H1 (cell line): ENCODE measurements around the gene PCYT1A. TPM values are rescaled to one million over a fixed set of nuclear protein-coding genes. Genes with fewer than 3 reads are reported as not detected.

Experiments used
- CTCF ChIA-PET: fragments of 300-600 bp; sonication (Branson Sonifier 250); formaldehyde crosslinking; loops from one replicate; lab custom pipeline; 2021; ENCODE audit not compliant: partially characterized antibody; lab: Charles Lee
- POLR2A ChIA-PET: fragments of 300-600 bp; sonication (Branson Sonifier 250); formaldehyde crosslinking; loops from one replicate; lab custom pipeline; 2021; ENCODE audit warnings: inconsistent platforms; ENCODE audit not compliant: partially characterized antibody; lab: Charles Lee
- DNase-seq, 2 experiments: peaks; one replicate each; pipeline versions ENCODE4 v3.0.0 to v3.0.0-alpha.2; 2010 to 2022; ENCODE audit warnings: low spot score in 2 of 2, low read depth in 1 of 2, mixed read lengths in 1 of 2
- FAIRE-seq: peaks from 2 replicates; lab custom pipeline; 2011; peaks lifted over from hg19 to GRCh38; lab: Jason Lieb, UNC
- H2AFZ ChIP-seq: 2 replicates; pipeline ENCODE4 v1.8.1; 2012; ENCODE audit warnings: low read length, inconsistent platforms
- H2AK5ac ChIP-seq: 2 replicates; pipeline ENCODE4 v1.6.1; 2013; ENCODE audit warnings: low read depth, low read length
- H2BK120ac ChIP-seq: replicated peaks from 2 replicates; pipeline ENCODE3; 2013; ENCODE audit warnings: low read depth, low read length, inconsistent platforms
- H2BK12ac ChIP-seq: 2 replicates; pipeline ENCODE4 v1.6.1; 2013; ENCODE audit warnings: low read depth, low read length
- H2BK15ac ChIP-seq: 2 replicates; pipeline ENCODE4 v1.6.1; 2013; ENCODE audit warnings: low read length
- H2BK20ac ChIP-seq: 2 replicates; pipeline ENCODE4 v1.6.1; 2013; ENCODE audit warnings: low read length
- H2BK5ac ChIP-seq: 2 replicates; pipeline ENCODE4 v1.6.1; 2013; ENCODE audit warnings: low read depth, low read length
- H3K14ac ChIP-seq: 2 replicates; pipeline ENCODE4 v1.6.1; 2013; ENCODE audit warnings: inconsistent platforms; ENCODE audit not compliant: insufficient read length
- H3K18ac ChIP-seq: 2 replicates; pipeline ENCODE4 v1.6.1; 2013; ENCODE audit warnings: low read length; ENCODE audit errors: extremely low read depth
- H3K23ac ChIP-seq: 2 replicates; pipeline ENCODE4 v1.6.1; 2013; ENCODE audit warnings: inconsistent platforms; ENCODE audit not compliant: insufficient read length
- H3K23me2 ChIP-seq: 2 replicates; pipeline ENCODE4 v1.6.1; 2013; ENCODE audit warnings: low read depth, low read length
- H3K27ac ChIP-seq: 2 replicates; pipeline ENCODE4 v1.6.1; 2011; ENCODE audit warnings: low read depth, low read length, inconsistent platforms
- H3K27me3 ChIP-seq, 4 experiments: replicated peaks in 1 of 4; 1 replicate in 1 of 4; 2 replicates in 3 of 4; pipeline versions ENCODE4 v1.6.1 to v1.8.1; 2011 to 2013; ENCODE audit warnings: low read length in 3 of 4, mild to moderate bottlenecking in 3 of 4, inconsistent platforms in 2 of 4, mixed read lengths in 2 of 4, moderate library complexity in 1 of 4; ENCODE audit not compliant: control insufficient read depth in 3 of 4, insufficient read depth in 3 of 4; ENCODE audit errors: extremely low read depth in 1 of 4
- H3K36me3 ChIP-seq, 4 experiments: 2 replicates each; pipeline versions ENCODE4 v1.6.1 to v1.8.1; 2011 to 2013; ENCODE audit warnings: mild to moderate bottlenecking in 4 of 4, low read length in 3 of 4, moderate library complexity in 2 of 4, control low read depth in 1 of 4, inconsistent platforms in 1 of 4; ENCODE audit not compliant: insufficient read depth in 4 of 4, control insufficient read depth in 2 of 4
- H3K4ac ChIP-seq: replicated peaks from 2 replicates; pipeline ENCODE3; 2013; ENCODE audit warnings: low read length, low read depth, mixed read lengths, inconsistent platforms; ENCODE audit not compliant: insufficient read length
- H3K4me1 ChIP-seq, 4 experiments: replicated peaks in 1 of 4; 1 replicate in 1 of 4; 2 replicates in 3 of 4; pipeline versions ENCODE4 v1.6.1 to v1.8.1; 2011 to 2013; ENCODE audit warnings: low read length in 3 of 4, inconsistent platforms in 2 of 4, mixed read lengths in 1 of 4; ENCODE audit not compliant: insufficient read depth in 4 of 4, control insufficient read depth in 3 of 4
- H3K4me2 ChIP-seq, 2 experiments: 2 replicates each; pipeline versions ENCODE4 v1.6.1 to v1.8.1; 2011 to 2013; ENCODE audit warnings: low read depth in 2 of 2, low read length in 2 of 2, control low read depth in 1 of 2, inconsistent platforms in 1 of 2, mild to moderate bottlenecking in 1 of 2; ENCODE audit not compliant: insufficient read depth in 1 of 2
- H3K4me3 ChIP-seq, 4 experiments: fragments of 200-600, 300-600 bp in 1 of 4; sonication (generic), shearing (Covaris generic), sonication (Bioruptor Twin) in 1 of 4; 2 replicates each; pipeline versions ENCODE4 v1.5.1 to v1.8.1; 2011 to 2016; ENCODE audit warnings: low read length in 4 of 4, low read depth in 3 of 4, control low read depth in 2 of 4, inconsistent platforms in 2 of 4, mild to moderate bottlenecking in 2 of 4, mixed read lengths in 1 of 4, moderate library complexity in 1 of 4; ENCODE audit not compliant: insufficient read depth in 2 of 4; ENCODE audit errors: extremely low read depth in 1 of 4
- H3K56ac ChIP-seq: replicated peaks from 2 replicates; pipeline ENCODE3; 2013; ENCODE audit warnings: low read depth, mild to moderate bottlenecking, mixed read lengths, low read length, inconsistent platforms; ENCODE audit not compliant: insufficient read length
- H3K79me1 ChIP-seq: 2 replicates; pipeline ENCODE4 v1.6.1; 2013; ENCODE audit warnings: low read depth, low read length, control low read depth
- H3K79me2 ChIP-seq, 2 experiments: 2 replicates each; pipeline versions ENCODE4 v1.6.1 to v1.8.1; 2012 to 2013; ENCODE audit warnings: low read length in 2 of 2, mild to moderate bottlenecking in 2 of 2, inconsistent platforms in 1 of 2; ENCODE audit not compliant: insufficient read depth in 2 of 2, control insufficient read depth in 1 of 2
- H3K9ac ChIP-seq, 4 experiments: replicated peaks in 1 of 4; 1 replicate in 1 of 4; 2 replicates in 3 of 4; pipeline versions ENCODE4 v1.6.1 to v1.8.1; 2011 to 2013; ENCODE audit warnings: low read depth in 3 of 4, low read length in 3 of 4, control low read depth in 2 of 4, mild to moderate bottlenecking in 2 of 4, moderate library complexity in 2 of 4, inconsistent platforms in 1 of 4; ENCODE audit errors: extremely low read depth in 1 of 4
- H3K9me3 ChIP-seq, 2 experiments: 2 replicates each; pipeline versions ENCODE4 v1.6.1 to v1.8.1; 2012 to 2013; ENCODE audit warnings: mild to moderate bottlenecking in 2 of 2, moderate library complexity in 2 of 2, control low read depth in 1 of 2, inconsistent platforms in 1 of 2, low read depth in 1 of 2, low read length in 1 of 2, mixed read lengths in 1 of 2; ENCODE audit not compliant: insufficient read depth in 2 of 2
- H4K20me1 ChIP-seq, 2 experiments: replicated peaks in 1 of 2; 2 replicates each; pipeline versions ENCODE3 to v1.8.1; 2011 to 2013; ENCODE audit warnings: inconsistent platforms in 2 of 2, low read length in 2 of 2, mild to moderate bottlenecking in 1 of 2; ENCODE audit not compliant: insufficient read depth in 2 of 2, control insufficient read depth in 1 of 2
- H4K5ac ChIP-seq: 2 replicates; pipeline ENCODE4 v1.6.1; 2013; ENCODE audit warnings: low read length, low read depth, mixed read lengths, inconsistent platforms; ENCODE audit not compliant: insufficient read length
- H4K8ac ChIP-seq: 2 replicates; pipeline ENCODE4 v1.8.0; 2013; ENCODE audit warnings: mild to moderate bottlenecking, moderate library complexity, low read length, inconsistent platforms; ENCODE audit not compliant: insufficient read depth; ENCODE audit errors: extremely low read depth
- H4K91ac ChIP-seq: replicated peaks from 2 replicates; pipeline ENCODE3; 2013; ENCODE audit warnings: low read length, mixed read lengths, inconsistent platforms; ENCODE audit not compliant: insufficient read length
- CTBP2 ChIP-seq: IDR thresholded peaks from 2 replicates; pipeline ENCODE4 v1.7.0; 2011; ENCODE audit warnings: borderline replicate concordance, mild to moderate bottlenecking, moderate library complexity, mixed read lengths, low read length; ENCODE audit not compliant: insufficient read depth, insufficient read length
- E2F6 ChIP-seq: IDR thresholded peaks from 2 replicates; pipeline ENCODE4 v1.6.1; 2012; ENCODE audit warnings: inconsistent platforms
- JUN ChIP-seq: IDR thresholded peaks from 2 replicates; pipeline ENCODE4 v1.6.1; 2011; ENCODE audit warnings: low read depth, mild to moderate bottlenecking, improper control_type of control experiment, low read length
- NANOG ChIP-seq: IDR thresholded peaks from 2 replicates; pipeline ENCODE4 v1.6.1; 2011; ENCODE audit warnings: low read length, low read depth, mild to moderate bottlenecking, inconsistent platforms; ENCODE audit not compliant: insufficient read depth, poor library complexity, severe bottlenecking
- POLR2AphosphoS5 ChIP-seq: IDR thresholded peaks from 2 replicates; pipeline ENCODE4 v1.6.1; 2011; ENCODE audit warnings: low read depth, low read length
- RBBP5 ChIP-seq: IDR thresholded peaks from 2 replicates; pipeline ENCODE4 v1.7.1; 2012; ENCODE audit warnings: low read depth, mild to moderate bottlenecking, inconsistent platforms, low read length, moderate library complexity, borderline replicate concordance
- SAP30 ChIP-seq: fragments of 300-600 bp; sonication (generic); IDR thresholded peaks from 2 replicates; pipeline ENCODE4 v1.7.1; 2012; ENCODE audit warnings: low read length, moderate library complexity, mild to moderate bottlenecking, inconsistent platforms; ENCODE audit not compliant: insufficient read depth, insufficient replicate concordance
- SUZ12 ChIP-seq: fragments of 200-600 bp; sonication (generic); IDR thresholded peaks from 2 replicates; pipeline ENCODE4 v1.6.1; 2012; ENCODE audit warnings: mild to moderate bottlenecking, inconsistent platforms, low read length, moderate library complexity, mixed read lengths
- WGBS, 2 experiments: shearing (Covaris generic) in 1 of 2; methylation state at CpG; one replicate each; pipeline versions ENCODE4 v1.1.6 to v1.1.7; 2013 to 2015; ENCODE audit warnings: low lambda C conversion rate in 2 of 2, mixed read lengths in 2 of 2, inconsistent platforms in 1 of 2, low coverage in 1 of 2, missing lambda C conversion rate in 1 of 2; ENCODE audit not compliant: insufficient replicate concordance in 2 of 2, insufficient coverage in 1 of 2, insufficient read length in 1 of 2; ENCODE audit errors: extremely low coverage in 1 of 2, missing lambda C conversion rate in 1 of 2; 5-methylcytosine and 5-hydroxymethylcytosine counted together
- polyA plus RNA-seq, 7 experiments: library from polyadenylated mRNA; depleted of rRNA in 3 of 7; stranded (reverse) in 5 of 7; unstranded in 2 of 7; fragments of >200 nt in 5 of 7; fragments of 200-250 nt in 2 of 7; gene quantifications; 1 replicate in 5 of 7; 2 replicates in 1 of 7; 4 replicates in 1 of 7; pipeline versions ENCODE4 v1.2.1 to v1.2.3, GENCODE V29; 2011 to 2013; ENCODE audit warnings: missing spikeins in 2 of 7, mixed read lengths in 2 of 7
- total RNA-seq: library from RNA; stranded (reverse); fragmentation: NEBNext Ultra II Directional; extraction: Animal tissue kit (Norgen Biotek cat#: 25700); gene quantifications from 2 replicates; pipeline ENCODE4 v1.2.1, GENCODE V29; 2021
- TF ChIP-seq, protein P1 (sequence below), 3 experiments: IDR thresholded peaks; 1 replicate in 2 of 3; 2 replicates in 1 of 3; pipeline versions ENCODE4 v1.5.1 to v1.6.1; 2011; ENCODE audit warnings: low read length in 3 of 3, mild to moderate bottlenecking in 3 of 3, inconsistent platforms in 2 of 3, low read depth in 1 of 3, moderate library complexity in 1 of 3; ENCODE audit not compliant: insufficient read depth in 1 of 3; ENCODE audit errors: control extremely low read depth in 1 of 3

PCYT1A gene
- total and polyA plus RNA-seq, 2 of the 8 experiments (the other 6 are each of a cell fraction or from before 2014, with no cell fraction given) = 19.9 to 31.8 TPM

DNA sequence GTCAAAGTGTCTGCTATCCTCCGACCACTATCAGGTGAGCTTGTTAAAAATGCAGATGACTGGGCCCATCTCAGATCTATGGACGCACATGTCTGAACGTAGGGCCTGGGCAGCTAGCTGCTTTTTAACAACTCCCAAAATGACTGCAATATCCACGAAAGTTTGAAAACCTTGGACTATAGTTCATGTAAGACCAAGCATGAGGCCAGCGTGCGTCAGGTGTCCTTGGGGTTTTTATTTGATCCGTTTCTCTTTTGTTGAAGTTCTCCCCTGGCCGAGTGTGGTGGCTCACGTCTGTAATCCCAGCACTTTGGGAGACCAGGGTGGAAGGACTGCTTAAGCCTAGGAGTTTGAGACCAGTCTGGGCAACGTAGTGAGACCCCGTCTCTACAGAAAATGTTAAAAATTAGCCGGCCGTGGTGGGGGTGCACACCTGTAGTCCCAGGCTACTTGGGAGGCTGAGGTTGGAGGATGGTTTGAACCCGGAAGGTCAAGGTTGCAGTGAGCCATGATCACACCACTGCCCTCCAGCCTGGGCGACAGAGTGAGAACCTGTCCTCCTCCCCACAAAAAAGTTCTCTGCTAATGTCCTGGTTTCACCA is 61.7 kb downstream of the PCYT1A start:
- no peak overlapping the region for H4K5ac ChIP-seq
- no peak overlapping the region for H2BK12ac ChIP-seq
- H3K9ac ChIP-seq = no peak overlapping the region
- no peak overlapping the region for H2BK120ac ChIP-seq
- FAIRE-seq (no peak), DNase-seq (no peak)
- CTCF ChIA-PET = interaction anchor here (0.7 to 1.5 kb wide), 2 partner anchors 11 to 270 kb away, joined by 3 read pairs; no protein-coding TSS in a partner anchor
- no peak overlapping the region for H3K4ac ChIP-seq
- no peak overlapping the region for H2BK15ac ChIP-seq
- no peak overlapping the region for H2BK5ac ChIP-seq
- H3K27me3 ChIP-seq = no peaks in the 10 kb centered on the region
- WGBS, 2 experiments = 86% methylated on average over 15 of the region's 15 CpGs; no CpG with 5 or more reads in 1 of the 2 experiments
- no peak overlapping the region for H3K27ac ChIP-seq
- no peak overlapping the region for H3K56ac ChIP-seq
- H3K23ac ChIP-seq = no peak overlapping the region
- no peak overlapping the region for H4K8ac ChIP-seq
- H3K4me1 ChIP-seq = peaks cover 0 to 6% (median 0%) of the 10 kb centered on the region in 4 experiments; a peak in 1 of 7 replicates
- no peaks in the 10 kb centered on the region for H3K79me1 ChIP-seq
- H2BK20ac ChIP-seq = no peak overlapping the region
- no peak overlapping the region for H2AFZ ChIP-seq
- H3K36me3 ChIP-seq = no peaks in the 10 kb centered on the region
- no peak overlapping the region for H3K18ac ChIP-seq
- H2AK5ac ChIP-seq = no peak overlapping the region
- H4K91ac ChIP-seq = no peak overlapping the region
- no peak overlapping the region for H3K14ac ChIP-seq
- H3K23me2 ChIP-seq = no peaks in the 10 kb centered on the region
- POLR2A ChIA-PET = interaction anchor here (1.0 to 1.4 kb wide), 3 partner anchors 10 to 147 kb away, joined by 3 read pairs; partner anchors contain the start of gene SLC51A
- no peak overlapping the region for H3K4me3 ChIP-seq
- no peaks in the 10 kb centered on the region for H4K20me1 ChIP-seq
- H3K4me2 ChIP-seq = no peak overlapping the region
- H3K9me3 ChIP-seq = no peaks in the 10 kb centered on the region
- H3K79me2 ChIP-seq = no peaks in the 10 kb centered on the region
- TF ChIP-seq CTBP2 = no peak
- no peak for TF ChIP-seq JUN
- TF ChIP-seq RBBP5 = no peak
- no peak for TF ChIP-seq E2F6
- TF ChIP-seq NANOG = no peak
- TF ChIP-seq POLR2AphosphoS5 = no peak
- TF ChIP-seq, protein P1, sequence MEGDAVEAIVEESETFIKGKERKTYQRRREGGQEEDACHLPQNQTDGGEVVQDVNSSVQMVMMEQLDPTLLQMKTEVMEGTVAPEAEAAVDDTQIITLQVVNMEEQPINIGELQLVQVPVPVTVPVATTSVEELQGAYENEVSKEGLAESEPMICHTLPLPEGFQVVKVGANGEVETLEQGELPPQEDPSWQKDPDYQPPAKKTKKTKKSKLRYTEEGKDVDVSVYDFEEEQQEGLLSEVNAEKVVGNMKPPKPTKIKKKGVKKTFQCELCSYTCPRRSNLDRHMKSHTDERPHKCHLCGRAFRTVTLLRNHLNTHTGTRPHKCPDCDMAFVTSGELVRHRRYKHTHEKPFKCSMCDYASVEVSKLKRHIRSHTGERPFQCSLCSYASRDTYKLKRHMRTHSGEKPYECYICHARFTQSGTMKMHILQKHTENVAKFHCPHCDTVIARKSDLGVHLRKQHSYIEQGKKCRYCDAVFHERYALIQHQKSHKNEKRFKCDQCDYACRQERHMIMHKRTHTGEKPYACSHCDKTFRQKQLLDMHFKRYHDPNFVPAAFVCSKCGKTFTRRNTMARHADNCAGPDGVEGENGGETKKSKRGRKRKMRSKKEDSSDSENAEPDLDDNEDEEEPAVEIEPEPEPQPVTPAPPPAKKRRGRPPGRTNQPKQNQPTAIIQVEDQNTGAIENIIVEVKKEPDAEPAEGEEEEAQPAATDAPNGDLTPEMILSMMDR (IDR thresholded peaks at IDR 0.05; ENCODE audit: control extremely low read depth in 1 of 3, insufficient read depth in 1 of 3, low read depth in 1 of 3, low read length in 3 of 3) = no peak
- no peak for TF ChIP-seq SAP30
- no peak for TF ChIP-seq SUZ12
